GM18520 (cell line): ENCODE measurements around the gene TBC1D24.

Source experiments
- ATAC-seq: cut with Tn5 transposase; IDR thresholded peaks from one replicate; pipeline ENCODE4 v1.9.1; 2021; ENCODE audit not compliant: unreplicated experiment

Gene TBC1D24

GRCh38 chr16:2498531-2499253 is 23.8 kb downstream of the TBC1D24 start:
- no peak for ATAC-seq

GRCh38 chr16:2499454-2499853 is 24.5 kb downstream of the TBC1D24 start:
- no peak for ATAC-seq

- no peak for ATAC-seq
Observed at GRCh38 chr16:2499890-2500429, 25.0 kb downstream of the TBC1D24 start.

- ATAC-seq: no peak
Observed at GRCh38 chr16:2500430-2500917, 25.5 kb downstream of the TBC1D24 start.

- no peak for ATAC-seq
Observed at GRCh38 chr16:2500918-2501750, 26.2 kb downstream of the TBC1D24 start.

- no peak for ATAC-seq
Observed at GRCh38 chr16:2501946-2502895, 27.3 kb downstream of the TBC1D24 start.

- no peak for ATAC-seq
Observed at GRCh38 chr16:2505695-2506094, 30.8 kb downstream of the TBC1D24 start.

- ATAC-seq: no peak
Observed at GRCh38 chr16:2507052-2507659, 32.2 kb downstream of the TBC1D24 start.

GRCh38 chr16:2507665-2508064 is 32.7 kb downstream of the TBC1D24 start:
- ATAC-seq: no peak

- no peak for ATAC-seq
Observed at GRCh38 chr16:2508722-2509400, 33.9 kb downstream of the TBC1D24 start.

GRCh38 chr16:2511128-2511800 is 36.3 kb downstream of the TBC1D24 start:
- no peak for ATAC-seq

GRCh38 chr16:2511996-2512734 is 37.2 kb downstream of the TBC1D24 start:
- ATAC-seq: no peak

- ATAC-seq: no peak
Observed at GRCh38 chr16:2512735-2513404, 37.9 kb downstream of the TBC1D24 start.

GRCh38 chr16:2513405-2514332 is 38.7 kb downstream of the TBC1D24 start, which contains the start of gene ATP6V0C:
Gene ATP6V0C, plus strand, starts transcription at chr16:2513952. Its CDS starts 152 bp downstream, at chr16:2514104.
- ATAC-seq: peak; percentile 62

- ATAC-seq: no peak
Observed at GRCh38 chr16:2514333-2515179, 39.6 kb downstream of the TBC1D24 start.
